GM12878 (cell line): Measurements from ENCODE around the gene NOXA1. TPM values are rescaled to one million over a fixed set of nuclear protein-coding genes. Genes with fewer than 3 reads are reported as not detected.

Experiments used
- ATAC-seq: fragments of 200-7000 bp; cut with Tn5 transposase; 3 replicates; pipeline ENCODE4 v1.9.1; 2020; ENCODE audit warnings: mild to moderate bottlenecking, moderate library complexity
- BruUV-seq: library from RNA; stranded (reverse); fragments of 400-500 nt; replicated peaks from 2 replicates; lab custom pipeline; 2021; lab: Mats Ljungman, UMichigan
- CTCF ChIA-PET: fragments of 300-600 bp; sonication (Branson Sonifier 250); formaldehyde crosslinking; extraction: SDS; loops from one replicate; lab custom pipeline; 2021; ENCODE audit warnings: inconsistent platforms; lab: Yijun Ruan, JAX
- POLR2A ChIA-PET: fragments of 350-600 bp; formaldehyde crosslinking; extraction: SDS; loops from one replicate; lab custom pipeline; 2021; ENCODE audit warnings: inconsistent platforms; lab: Charles Lee
- RAD21 ChIA-PET: fragments of 300-600 bp; sonication (Branson Sonifier 250); formaldehyde crosslinking; loops from one replicate; lab custom pipeline; 2023; ENCODE audit warnings: antibody characterized with exemption; ENCODE audit not compliant: unreplicated experiment; lab: Charles Lee
- SMC1A ChIA-PET: fragments of 300-600 bp; sonication (Branson Sonifier 250); formaldehyde crosslinking; loops from one replicate; lab custom pipeline; 2023; ENCODE audit not compliant: unreplicated experiment, uncharacterized antibody; lab: Charles Lee
- DNase-seq: peaks from one replicate; pipeline ENCODE4 v3.0.0-alpha.2; 2011; ENCODE audit warnings: low read depth, low spot score
- FAIRE-seq: peaks from 3 replicates; lab custom pipeline; 2011; peaks lifted over from hg19 to GRCh38; lab: Jason Lieb, UNC
- H2AFZ ChIP-seq: 2 replicates; pipeline ENCODE4 v1.6.0; 2011; ENCODE audit warnings: low read depth, low read length, control low read depth; ENCODE audit not compliant: control insufficient read depth
- H3K27ac ChIP-seq: 2 replicates; pipeline ENCODE4 v1.5.1; 2011; ENCODE audit warnings: control low read depth; ENCODE audit not compliant: control insufficient read depth, insufficient read depth
- H3K27me3 ChIP-seq, 2 experiments: replicated peaks in 1 of 2; 2 replicates each; pipeline versions ENCODE4 v1.6.0 to v1.6.1; 2011; ENCODE audit warnings: low read length in 1 of 2; ENCODE audit not compliant: control insufficient read depth in 2 of 2, insufficient read depth in 2 of 2
- H3K36me3 ChIP-seq, 2 experiments: 2 replicates each; pipeline ENCODE4 v1.5.1; 2011; ENCODE audit warnings: low read length in 1 of 2; ENCODE audit not compliant: control insufficient read depth in 2 of 2, insufficient read depth in 2 of 2
- H3K4me1 ChIP-seq: 2 replicates; pipeline ENCODE4 v1.6.1; 2011; ENCODE audit warnings: mild to moderate bottlenecking, low read length, moderate library complexity, mixed read lengths; ENCODE audit not compliant: control insufficient read depth, insufficient read depth
- H3K4me2 ChIP-seq: 2 replicates; pipeline ENCODE4 v1.6.0; 2011; ENCODE audit warnings: control low read depth; ENCODE audit not compliant: control insufficient read depth, insufficient read depth
- H3K4me3 ChIP-seq: fragments of 200-600 bp; sonication (generic); 2 replicates; pipeline ENCODE4 v1.5.1; 2016
- H3K79me2 ChIP-seq: 2 replicates; pipeline ENCODE4 v1.6.0; 2011; ENCODE audit warnings: low read length; ENCODE audit not compliant: control insufficient read depth, insufficient read depth
- H3K9ac ChIP-seq: 2 replicates; pipeline ENCODE4 v1.8.0; 2011; ENCODE audit warnings: low read length, control low read depth, mixed read lengths; ENCODE audit not compliant: control insufficient read depth, insufficient read depth
- H3K9me3 ChIP-seq: replicated peaks from 3 replicates; pipeline ENCODE4 v1.5.1; 2011; ENCODE audit warnings: mild to moderate bottlenecking, low read length; ENCODE audit not compliant: control insufficient read depth, insufficient read depth
- H4K20me1 ChIP-seq: 2 replicates; pipeline ENCODE4 v1.6.0; 2011; ENCODE audit not compliant: control insufficient read depth, insufficient read depth
- ATF3 ChIP-seq: IDR thresholded peaks from 2 replicates; pipeline ENCODE4 v1.6.1; 2011; ENCODE audit warnings: low read depth, mild to moderate bottlenecking, low read length, moderate library complexity, borderline replicate concordance; ENCODE audit errors: extremely low read depth
- CREM ChIP-seq: IDR thresholded peaks from 2 replicates; pipeline ENCODE4 v1.6.1; 2014; ENCODE audit warnings: antibody characterized with exemption, low read depth
- HDGF ChIP-seq: fragments of 450-650 bp; IDR thresholded peaks from 2 replicates; pipeline ENCODE4 v1.6.1; 2016; ENCODE audit warnings: antibody characterized with exemption
- KAT2A ChIP-seq: conservative IDR thresholded peaks from 2 replicates; pipeline ENCODE4 v1.6.1; 2011; ENCODE audit warnings: low read depth, low read length; ENCODE audit not compliant: control insufficient read depth
- NR2F1 ChIP-seq: fragments of 450-650 bp; conservative IDR thresholded peaks from 2 replicates; pipeline ENCODE4 v1.6.1; 2017; ENCODE audit warnings: mild to moderate bottlenecking
- POLR2AphosphoS5 ChIP-seq: IDR thresholded peaks from 2 replicates; pipeline ENCODE4 v1.6.1; 2011; ENCODE audit warnings: mild to moderate bottlenecking, low read length, inconsistent platforms
- RBBP5 ChIP-seq: fragments of 200-600 bp; sonication (generic); conservative IDR thresholded peaks from 2 replicates; pipeline ENCODE4 v1.6.1; 2016
- REST ChIP-seq: IDR thresholded peaks from 2 replicates; pipeline ENCODE4 v1.6.1; 2012; ENCODE audit warnings: mild to moderate bottlenecking, low read depth, low read length
- ZSCAN29 ChIP-seq: fragments of 450-650 bp; IDR thresholded peaks from 2 replicates; pipeline ENCODE4 v1.6.1; 2017; ENCODE audit warnings: mild to moderate bottlenecking, moderate library complexity
- WGBS: methylation state at CpG from one replicate; pipeline ENCODE4 v1.1.6; 2016; ENCODE audit warnings: low lambda C conversion rate; ENCODE audit not compliant: insufficient replicate concordance, insufficient coverage; ENCODE audit errors: missing lambda C conversion rate; 5-methylcytosine and 5-hydroxymethylcytosine counted together
- in situ Hi-C: fragments of 300-500 bp; cut with MboI; formaldehyde crosslinking; loops from 9 replicates; pipeline ENCODE4 v1.14.3; 2018; ENCODE audit warnings: mixed read lengths
- intact Hi-C: fragments of 100-400 bp; cut with micrococcal nuclease; formaldehyde crosslinking; loops from one replicate; pipeline ENCODE4 v1.14.2; 2022; ENCODE audit not compliant: unreplicated experiment
- polyA plus RNA-seq, 11 experiments: library from polyadenylated mRNA; depleted of rRNA in 4 of 11; unstranded in 6 of 11; stranded (reverse) in 5 of 11; fragments of >200 nt; fragmentation: Nextera tagmentation in 4 of 11; fragmentation: Illumina TruSeq in 1 of 11; extraction: Ambion mirVana in 4 of 11; extraction: Trizol in 1 of 11; gene quantifications; 1 replicate in 1 of 11; 2 replicates in 10 of 11; pipeline versions ENCODE4 v1.2.1 to v1.2.3, GENCODE V29; 2011 to 2016; ENCODE audit warnings: inconsistent platforms in 2 of 11, missing spikeins in 2 of 11, low read depth in 1 of 11
- total RNA-seq, 4 experiments: library from RNA; depleted of rRNA in 3 of 4; stranded (reverse); fragments of >200 nt in 3 of 4; fragmentation: Illumina TruSeq in 1 of 4; extraction: Trizol in 1 of 4; gene quantifications; 2 replicates each; pipeline versions ENCODE4 v1.2.1 to v1.2.3, GENCODE V29; 2013 to 2021

NOXA1 gene
- total and polyA plus RNA-seq, 10 of the 15 experiments (the other 5 are each of a cell fraction or from before 2014, with no cell fraction given) = 0.08 to 0.20 TPM; not detected in 8

GRCh38 chr9:137380606-137381005 lies 42.6 kb upstream of the NOXA1 start:
- FAIRE-seq (no peak), ATAC-seq (no peak), DNase-seq (no peak)
- Histone ChIP-seq H3K27ac (no peak overlapping the region), H3K9ac (no peak overlapping the region), H3K79me2 (no peaks in the 10 kb centered on the region), H3K9me3 (no peaks in the 10 kb centered on the region; the same call in 1 of the 3 replicates), H4K20me1 (no peaks in the 10 kb centered on the region), H3K27me3 (no peaks in the 10 kb centered on the region), H3K4me1 (no peaks in the 10 kb centered on the region), H3K36me3 (no peaks in the 10 kb centered on the region), H3K4me2 (no peak overlapping the region), H3K4me3 (no peak overlapping the region), H2AFZ (no peak overlapping the region)
- in situ Hi-C loops (no loop called here), intact Hi-C loops (no loop called here)
- RAD21 ChIA-PET = no interaction called here
- no TSS peak for BruUV-seq
- SMC1A ChIA-PET = no interaction called here
- POLR2A ChIA-PET = no interaction called here
- 8% methylated on average over 3 of the region's 7 CpGs for WGBS
- CTCF ChIA-PET = interaction anchor here (0.9 kb wide), 1 partner anchor 79 kb away, joined by 3 read pairs; no protein-coding TSS in a partner anchor
- no peak for TF ChIP-seq ZSCAN29
- TF ChIP-seq ATF3 = no peak
- no peak for TF ChIP-seq RBBP5
- TF ChIP-seq HDGF = no peak
- TF ChIP-seq REST = no peak
- TF ChIP-seq POLR2AphosphoS5 = no peak
- TF ChIP-seq CREM = no peak
- no peak for TF ChIP-seq NR2F1
- TF ChIP-seq KAT2A = no peak
